GM11168 (cell line): ENCODE results near the gene CERCAM.
"Not testable (repeated sequence)": the region's sequence is repeated elsewhere in the genome, so short reads cannot be mapped to it uniquely, and the experiment has no call there.

Source experiments
- in situ Hi-C: fragments of 300-500 bp; cut with MboI; formaldehyde crosslinking; loops from one replicate; pipeline ENCODE4 v1.12.0; 2022; ENCODE audit warnings: low sequenced_read_pairs; ENCODE audit not compliant: unreplicated experiment

CERCAM gene

GRCh38 chr9:128392302-128393144 is 28.1 kb upstream of the CERCAM start:
- in situ Hi-C loops: no loop called here

- in situ Hi-C loops: no loop called here
Measured at GRCh38 chr9:128393145-128393775, 27.4 kb upstream of the CERCAM start.

GRCh38 chr9:128393970-128394369 is 26.7 kb upstream of the CERCAM start:
- in situ Hi-C loops: no loop called here

- in situ Hi-C loops: no loop called here
Measured at GRCh38 chr9:128394379-128395168, 26.1 kb upstream of the CERCAM start.

- in situ Hi-C loops: no loop called here
Measured at GRCh38 chr9:128396970-128397613, 23.6 kb upstream of the CERCAM start.

GRCh38 chr9:128397831-128398230 is 22.8 kb upstream of the CERCAM start:
- in situ Hi-C loops: no loop called here

- in situ Hi-C loops: no loop called here
Measured at GRCh38 chr9:128399861-128400260, 20.8 kb upstream of the CERCAM start.

- in situ Hi-C loops: no loop called here
Measured at GRCh38 chr9:128404560-128404959, 16.1 kb upstream of the CERCAM start.

GRCh38 chr9:128405077-128405779 is 15.4 kb upstream of the CERCAM start:
- in situ Hi-C loops: no loop called here

- in situ Hi-C loops: no loop called here
Measured at GRCh38 chr9:128405780-128406171, 14.9 kb upstream of the CERCAM start.

GRCh38 chr9:128406848-128407391 is 13.7 kb upstream of the CERCAM start:
- in situ Hi-C loops: no loop called here

GRCh38 chr9:128408963-128409431 is 11.7 kb upstream of the CERCAM start:
- in situ Hi-C loops: no loop called here

GRCh38 chr9:128409450-128409849 is 11.2 kb upstream of the CERCAM start:
- in situ Hi-C loops: no loop called here

- in situ Hi-C loops: no loop called here
Measured at GRCh38 chr9:128409978-128410377, 10.7 kb upstream of the CERCAM start.

GRCh38 chr9:128411364-128412119 is 9.1 kb upstream of the CERCAM start:
- in situ Hi-C loops: no loop called here

- in situ Hi-C loops: no loop called here
Measured at GRCh38 chr9:128412120-128412790, 8.4 kb upstream of the CERCAM start.

- in situ Hi-C loops: not testable (repeated sequence)
Measured at GRCh38 chr9:128413728-128414127, 6.9 kb upstream of the CERCAM start.

- in situ Hi-C loops: no loop called here
Measured at GRCh38 chr9:128414461-128414860, 6.2 kb upstream of the CERCAM start.
